Measurements from ENCODE around the gene FAM229B.
"Not testable (repeated sequence)": the region's sequence is repeated elsewhere in the genome, so short reads cannot be mapped to it uniquely, and the experiment has no call there.

Gene FAM229B

DNA sequence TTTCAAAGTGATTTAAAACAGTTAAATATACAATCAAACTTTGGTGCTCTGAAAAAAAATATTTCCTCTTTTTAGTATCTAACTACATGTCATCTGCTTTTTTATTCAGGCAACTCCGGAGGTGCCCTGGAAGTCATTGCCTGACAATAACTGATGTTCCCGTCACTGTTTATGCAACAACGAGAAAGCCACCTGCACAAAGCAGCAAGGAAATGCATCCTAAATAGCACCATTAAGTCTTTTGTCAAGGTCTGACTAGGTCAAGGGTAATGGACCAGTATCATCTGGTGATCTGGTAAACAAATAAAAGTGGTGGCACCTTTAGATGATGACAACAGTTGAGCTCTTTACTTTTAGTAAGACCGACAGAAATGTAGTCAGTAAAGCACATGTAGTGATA lies 13.2 kb downstream of the FAM229B start:
- H3K27me3 ChIP-seq (ENCODE audit: insufficient read depth, low read length, poor library complexity) = no peaks in the 10 kb centered on the region
- no peak overlapping the region for H2AK5ac ChIP-seq (ENCODE audit: low read length)
- H3K23ac ChIP-seq (ENCODE audit: low read length) = no peak overlapping the region
- H3K27ac ChIP-seq (ENCODE audit: low read depth, low read length) = no peak overlapping the region
- H3K56ac ChIP-seq (ENCODE audit: low read length) = no peak overlapping the region
- no peak overlapping the region for H3K4me3 ChIP-seq (ENCODE audit: low read length)
- no peak overlapping the region for H2BK120ac ChIP-seq (ENCODE audit: low read depth, low read length)
- H3K4me1 ChIP-seq (ENCODE audit: control insufficient read depth, low read depth, low read length) = no peaks in the 10 kb centered on the region
- no peak overlapping the region for H2BK5ac ChIP-seq (ENCODE audit: low read length)
- DNase-seq = no peak
- H3K18ac ChIP-seq (ENCODE audit: low read length) = no peak overlapping the region
- no peak overlapping the region for H3K9ac ChIP-seq (ENCODE audit: low read length)
- no peak overlapping the region for H3K4ac ChIP-seq (ENCODE audit: low read depth, low read length)
- no peaks in the 10 kb centered on the region for H3K79me2 ChIP-seq (ENCODE audit: control insufficient read depth, insufficient read depth, low read length)
- H4K5ac ChIP-seq (ENCODE audit: low read length) = no peak overlapping the region
- no peak overlapping the region for H2BK15ac ChIP-seq (replicated peaks; ENCODE audit: low read depth)
- no peak overlapping the region for H4K8ac ChIP-seq (ENCODE audit: low read depth, low read length)
- no peak overlapping the region for H3K4me2 ChIP-seq (ENCODE audit: low read length)
- no peaks in the 10 kb centered on the region for H3K36me3 ChIP-seq (ENCODE audit: control insufficient read depth, insufficient read depth, low read length)
- no peaks in the 10 kb centered on the region for H3K79me1 ChIP-seq (ENCODE audit: low read length)
- WGBS (ENCODE audit: extremely low coverage, insufficient coverage, low lambda C conversion rate) = no CpG with 5 or more reads among the region's 4 CpGs

DNA sequence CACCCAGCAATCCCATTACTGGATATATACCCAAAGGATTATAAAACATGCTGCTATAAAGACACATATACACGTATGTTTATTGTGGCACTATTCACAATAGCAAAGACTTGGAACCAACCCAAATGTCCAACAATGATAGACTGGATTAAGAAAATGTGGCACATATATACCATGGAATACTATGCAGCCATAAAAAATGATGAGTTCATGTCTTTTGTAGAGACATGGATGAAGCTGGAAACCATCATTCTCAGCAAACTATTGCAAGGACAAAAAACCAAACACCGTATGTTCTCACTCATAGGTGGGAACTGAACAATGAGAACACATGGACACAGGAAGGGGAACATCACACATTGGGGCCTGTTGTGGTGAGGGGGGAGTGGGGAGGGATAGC lies 18.6 kb downstream of the FAM229B start:
- H3K36me3 ChIP-seq (ENCODE audit: control insufficient read depth, insufficient read depth, low read length); H2AK5ac ChIP-seq (ENCODE audit: low read length); H3K4me2 ChIP-seq (ENCODE audit: low read length); H4K5ac ChIP-seq (ENCODE audit: low read length); H3K4me3 ChIP-seq (ENCODE audit: low read length); H3K27ac ChIP-seq (ENCODE audit: low read depth, low read length); H3K4me1 ChIP-seq (ENCODE audit: control insufficient read depth, low read depth, low read length); H3K56ac ChIP-seq (ENCODE audit: low read length); H3K79me1 ChIP-seq (ENCODE audit: low read length); H4K8ac ChIP-seq (ENCODE audit: low read depth, low read length); H3K18ac ChIP-seq (ENCODE audit: low read length); H3K79me2 ChIP-seq (ENCODE audit: control insufficient read depth, insufficient read depth, low read length); H2BK15ac ChIP-seq (replicated peaks; ENCODE audit: low read depth); H3K27me3 ChIP-seq (ENCODE audit: insufficient read depth, low read length, poor library complexity); H3K9ac ChIP-seq (ENCODE audit: low read length); H3K23ac ChIP-seq (ENCODE audit: low read length); H2BK120ac ChIP-seq (ENCODE audit: low read depth, low read length); H2BK5ac ChIP-seq (ENCODE audit: low read length); DNase-seq; H3K4ac ChIP-seq (ENCODE audit: low read depth, low read length): not testable (repeated sequence)
- WGBS (ENCODE audit: extremely low coverage, insufficient coverage, low lambda C conversion rate) = no CpG with 5 or more reads among the region's 2 CpGs

DNA sequence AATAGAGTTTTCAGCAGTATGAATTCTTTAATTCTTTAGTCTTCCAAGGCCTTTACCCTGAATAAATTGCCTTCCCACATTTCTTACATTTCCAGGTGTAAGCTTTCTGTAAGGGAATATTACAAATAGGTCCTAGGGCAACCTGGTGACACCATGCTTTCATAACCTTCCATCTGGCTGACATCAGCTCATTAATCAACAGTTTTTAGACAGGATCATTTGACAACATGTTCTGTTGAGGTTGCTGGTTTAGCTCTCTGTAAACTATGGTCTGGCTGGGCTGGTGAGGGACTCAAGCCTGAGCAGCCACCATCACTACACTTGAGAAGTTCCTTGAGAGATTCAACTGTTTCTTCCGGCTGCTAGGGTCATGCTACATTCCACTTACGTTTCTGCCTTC lies 19.2 kb downstream of the FAM229B start:
- H3K27me3 ChIP-seq (ENCODE audit: insufficient read depth, low read length, poor library complexity) = no peaks in the 10 kb centered on the region
- no peak overlapping the region for H3K23ac ChIP-seq (ENCODE audit: low read length)
- H3K79me2 ChIP-seq (ENCODE audit: control insufficient read depth, insufficient read depth, low read length) = no peaks in the 10 kb centered on the region
- H2BK15ac ChIP-seq (replicated peaks; ENCODE audit: low read depth) = no peak overlapping the region
- H2BK120ac ChIP-seq (ENCODE audit: low read depth, low read length) = no peak overlapping the region
- no peaks in the 10 kb centered on the region for H3K36me3 ChIP-seq (ENCODE audit: control insufficient read depth, insufficient read depth, low read length)
- no peaks in the 10 kb centered on the region for H3K4me1 ChIP-seq (ENCODE audit: control insufficient read depth, low read depth, low read length)
- H3K79me1 ChIP-seq (ENCODE audit: low read length) = no peaks in the 10 kb centered on the region
- no peak overlapping the region for H3K18ac ChIP-seq (ENCODE audit: low read length)
- H4K8ac ChIP-seq (ENCODE audit: low read depth, low read length) = no peak overlapping the region
- H2AK5ac ChIP-seq (ENCODE audit: low read length) = no peak overlapping the region
- H3K4me2 ChIP-seq (ENCODE audit: low read length) = no peak overlapping the region
- DNase-seq = no peak
- no peak overlapping the region for H3K56ac ChIP-seq (ENCODE audit: low read length)
- H3K4me3 ChIP-seq (ENCODE audit: low read length) = no peak overlapping the region
- H3K4ac ChIP-seq (ENCODE audit: low read depth, low read length) = no peak overlapping the region
- no CpG with 5 or more reads among the region's 2 CpGs for WGBS (ENCODE audit: extremely low coverage, insufficient coverage, low lambda C conversion rate)
- H2BK5ac ChIP-seq (ENCODE audit: low read length) = no peak overlapping the region
- no peak overlapping the region for H4K5ac ChIP-seq (ENCODE audit: low read length)
- H3K27ac ChIP-seq (ENCODE audit: low read depth, low read length) = no peak overlapping the region
- H3K9ac ChIP-seq (ENCODE audit: low read length) = no peak overlapping the region

DNA sequence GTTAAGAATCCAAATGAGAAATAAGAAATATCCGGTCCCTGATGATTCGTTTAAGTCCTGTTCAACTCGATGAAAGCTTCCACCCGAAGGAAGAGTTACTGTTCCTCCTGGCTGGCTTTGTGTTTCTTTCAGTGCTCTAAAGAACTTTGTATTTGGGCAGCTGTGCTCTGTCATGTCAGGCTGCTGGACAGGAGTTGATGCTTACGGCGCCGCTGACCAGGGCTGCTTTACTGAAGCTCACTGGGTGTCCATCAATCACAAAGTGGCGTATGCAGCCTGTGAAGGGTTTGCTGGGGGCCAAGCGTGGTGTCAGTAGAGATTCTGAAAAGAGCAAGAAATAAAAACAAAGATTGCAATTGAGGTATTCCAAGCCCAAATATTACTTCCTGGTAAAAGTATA lies 21.9 kb downstream of the FAM229B start:
- WGBS (ENCODE audit: extremely low coverage, insufficient coverage, low lambda C conversion rate) = no CpG with 5 or more reads among the region's 9 CpGs
- no peaks in the 10 kb centered on the region for H3K36me3 ChIP-seq (ENCODE audit: control insufficient read depth, insufficient read depth, low read length)

DNA sequence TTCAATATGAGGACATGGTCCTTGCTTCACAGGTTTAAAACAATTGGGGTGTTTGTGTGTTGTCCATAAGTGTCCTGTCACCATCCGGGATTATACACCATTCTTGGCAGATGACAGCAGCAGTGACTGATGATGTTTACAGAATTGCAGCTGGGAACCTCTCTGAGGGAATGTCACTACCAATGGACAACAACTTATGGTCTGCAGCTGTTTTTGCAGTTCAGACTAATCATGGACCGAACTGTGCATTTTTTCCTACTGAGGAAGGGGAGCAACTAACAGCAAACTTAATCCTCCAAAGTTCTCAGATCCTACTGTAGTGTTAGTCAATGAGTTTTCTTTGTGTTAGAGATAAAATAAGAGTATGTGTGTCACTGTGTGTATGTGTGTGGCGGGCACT lies 26.0 kb downstream of the FAM229B start:
- Histone ChIP-seq H4K8ac (ENCODE audit: low read depth, low read length) (no peak overlapping the region), H3K27me3 (ENCODE audit: insufficient read depth, low read length, poor library complexity) (no peaks in the 10 kb centered on the region), H3K56ac (ENCODE audit: low read length) (no peak overlapping the region), H3K9ac (ENCODE audit: low read length) (no peak overlapping the region), H3K4me1 (ENCODE audit: control insufficient read depth, low read depth, low read length) (no peaks in the 10 kb centered on the region), H3K4me2 (ENCODE audit: low read length) (no peak overlapping the region), H2BK120ac (ENCODE audit: low read depth, low read length) (no peak overlapping the region), H2AK5ac (ENCODE audit: low read length) (no peak overlapping the region), H3K18ac (ENCODE audit: low read length) (no peak overlapping the region), H3K4me3 (ENCODE audit: low read length) (no peak overlapping the region), H3K79me2 (ENCODE audit: control insufficient read depth, insufficient read depth, low read length) (no peaks in the 10 kb centered on the region), H2BK15ac (replicated peaks; ENCODE audit: low read depth) (no peak overlapping the region), H3K36me3 (ENCODE audit: control insufficient read depth, insufficient read depth, low read length) (no peaks in the 10 kb centered on the region), H4K5ac (ENCODE audit: low read length) (no peak overlapping the region), H2BK5ac (ENCODE audit: low read length) (no peak overlapping the region), H3K27ac (ENCODE audit: low read depth, low read length) (no peak overlapping the region), H3K4ac (ENCODE audit: low read depth, low read length) (no peak overlapping the region), H3K23ac (ENCODE audit: low read length) (no peak overlapping the region), H3K79me1 (ENCODE audit: low read length) (no peaks in the 10 kb centered on the region)
- no peak for DNase-seq
- WGBS (ENCODE audit: extremely low coverage, insufficient coverage, low lambda C conversion rate) = no CpG with 5 or more reads among the region's 3 CpGs

More for the DNA sequence above, 21.9 kb downstream of the FAM229B start:
- Histone ChIP-seq H3K79me2 (ENCODE audit: control insufficient read depth, insufficient read depth, low read length) (no peaks in the 10 kb centered on the region), H3K27me3 (ENCODE audit: insufficient read depth, low read length, poor library complexity) (no peaks in the 10 kb centered on the region), H3K4me1 (ENCODE audit: control insufficient read depth, low read depth, low read length) (no peaks in the 10 kb centered on the region), H3K27ac (ENCODE audit: low read depth, low read length) (no peak overlapping the region), H2AK5ac (ENCODE audit: low read length) (no peak overlapping the region), H4K5ac (ENCODE audit: low read length) (no peak overlapping the region), H3K56ac (ENCODE audit: low read length) (no peak overlapping the region), H3K18ac (ENCODE audit: low read length) (no peak overlapping the region), H3K79me1 (ENCODE audit: low read length) (no peaks in the 10 kb centered on the region), H2BK120ac (ENCODE audit: low read depth, low read length) (no peak overlapping the region), H3K4me3 (ENCODE audit: low read length) (no peak overlapping the region), H3K23ac (ENCODE audit: low read length) (no peak overlapping the region), H3K9ac (ENCODE audit: low read length) (no peak overlapping the region), H4K8ac (ENCODE audit: low read depth, low read length) (no peak overlapping the region), H2BK15ac (replicated peaks; ENCODE audit: low read depth) (no peak overlapping the region), H3K4ac (ENCODE audit: low read depth, low read length) (no peak overlapping the region), H2BK5ac (ENCODE audit: low read length) (no peak overlapping the region), H3K4me2 (ENCODE audit: low read length) (no peak overlapping the region)
- no peak for DNase-seq

DNA sequence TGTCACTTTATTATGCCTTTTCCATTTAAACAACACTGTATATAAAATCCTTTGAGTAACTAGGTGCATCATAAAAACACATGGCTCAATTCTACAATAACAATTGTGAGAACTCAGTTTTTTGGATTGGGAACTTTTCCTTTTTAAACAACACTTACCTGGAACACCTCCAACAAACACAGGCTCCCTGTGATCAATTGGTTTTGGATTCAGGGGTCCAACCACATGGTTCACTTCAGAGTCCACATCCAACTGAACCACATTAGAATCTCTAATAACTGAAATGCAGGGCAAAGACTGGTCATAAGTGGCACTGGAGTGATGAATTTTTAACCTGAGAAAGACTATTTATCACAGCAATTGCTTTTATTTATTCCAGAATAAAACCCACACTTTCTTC lies 26.5 kb downstream of the FAM229B start:
- no peaks in the 10 kb centered on the region for H3K27me3 ChIP-seq (ENCODE audit: insufficient read depth, low read length, poor library complexity)
- H3K79me1 ChIP-seq (ENCODE audit: low read length) = no peaks in the 10 kb centered on the region
- no peak overlapping the region for H4K5ac ChIP-seq (ENCODE audit: low read length)
- no peak for DNase-seq
- H2BK15ac ChIP-seq (replicated peaks; ENCODE audit: low read depth) = no peak overlapping the region
- no peaks in the 10 kb centered on the region for H3K36me3 ChIP-seq (ENCODE audit: control insufficient read depth, insufficient read depth, low read length)
- H3K4ac ChIP-seq (ENCODE audit: low read depth, low read length) = no peak overlapping the region
- H3K56ac ChIP-seq (ENCODE audit: low read length) = no peak overlapping the region
- H2BK5ac ChIP-seq (ENCODE audit: low read length) = no peak overlapping the region
- H2AK5ac ChIP-seq (ENCODE audit: low read length) = no peak overlapping the region
- no peaks in the 10 kb centered on the region for H3K4me1 ChIP-seq (ENCODE audit: control insufficient read depth, low read depth, low read length)
- H3K4me3 ChIP-seq (ENCODE audit: low read length) = no peak overlapping the region
- no peak overlapping the region for H3K4me2 ChIP-seq (ENCODE audit: low read length)
- no peak overlapping the region for H3K9ac ChIP-seq (ENCODE audit: low read length)
- no peak overlapping the region for H2BK120ac ChIP-seq (ENCODE audit: low read depth, low read length)
- H3K27ac ChIP-seq (ENCODE audit: low read depth, low read length) = no peak overlapping the region
- no peak overlapping the region for H3K23ac ChIP-seq (ENCODE audit: low read length)
- no peak overlapping the region for H4K8ac ChIP-seq (ENCODE audit: low read depth, low read length)
- H3K18ac ChIP-seq (ENCODE audit: low read length) = no peak overlapping the region
- H3K79me2 ChIP-seq (ENCODE audit: control insufficient read depth, insufficient read depth, low read length) = no peaks in the 10 kb centered on the region
